Type B pancreatic cell (in vitro differentiated cells): ENCODE data around the gene ACSF3. TPM values are rescaled to one million over a fixed set of nuclear protein-coding genes. Genes with fewer than 3 reads are reported as not detected.

ENCODE experiments used
- DNase-seq: peaks from one replicate; pipeline ENCODE4 v3.0.0; 2021; ENCODE audit warnings: mixed read lengths; ENCODE audit not compliant: unreplicated experiment; ENCODE audit errors: extremely low spot score
- H3K27ac Mint-ChIP-seq: 2 replicates; pipeline ENCODE4 v1.8.0; 2021; ENCODE audit warnings: mild to moderate bottlenecking, mixed read lengths
- H3K27me3 Mint-ChIP-seq: 2 replicates; pipeline ENCODE4 v1.8.0; 2021; ENCODE audit warnings: mixed read lengths
- H3K36me3 Mint-ChIP-seq: 2 replicates; pipeline ENCODE4 v1.8.0; 2021; ENCODE audit warnings: mixed read lengths
- H3K4me1 Mint-ChIP-seq: one replicate; pipeline ENCODE4 v1.8.0; 2021; ENCODE audit warnings: mixed read lengths; ENCODE audit not compliant: unreplicated experiment
- H3K4me3 Mint-ChIP-seq: 2 replicates; pipeline ENCODE4 v1.8.0; 2021; ENCODE audit warnings: mild to moderate bottlenecking, mixed read lengths
- H3K9me3 Mint-ChIP-seq: 2 replicates; pipeline ENCODE4 v1.8.0; 2021; ENCODE audit warnings: mixed read lengths
- CTCF ChIP-seq: fragments of 200-600 bp; sonication (generic); conservative IDR thresholded peaks from 2 replicates; pipeline ENCODE4 v1.5.0; 2021; ENCODE audit warnings: antibody characterized with exemption, mild to moderate bottlenecking
- total RNA-seq: library from RNA; stranded (reverse); gene quantifications from 2 replicates; pipeline ENCODE4 v1.2.1, GENCODE V29; 2021; ENCODE audit warnings: low replicate concordance

The ACSF3 gene
- total RNA-seq, 1 donor from 2014 or later, result 29.0 TPM

GRCh38 chr16:89153848-89154271 is 60.2 kb downstream of the ACSF3 start:
- DNase-seq, result no peak
- H3K27me3 Mint-ChIP-seq, result no peaks in the 10 kb centered on the region
- peaks cover 8% of the 10 kb centered on the region for H3K9me3 Mint-ChIP-seq
- peaks cover 8% of the 10 kb centered on the region for H3K36me3 Mint-ChIP-seq
- no peak overlapping the region for H3K27ac Mint-ChIP-seq
- H3K4me1 Mint-ChIP-seq, result peaks cover 9% of the 10 kb centered on the region
- H3K4me3 Mint-ChIP-seq, result no peak overlapping the region
- no peak for TF ChIP-seq CTCF

DNA sequence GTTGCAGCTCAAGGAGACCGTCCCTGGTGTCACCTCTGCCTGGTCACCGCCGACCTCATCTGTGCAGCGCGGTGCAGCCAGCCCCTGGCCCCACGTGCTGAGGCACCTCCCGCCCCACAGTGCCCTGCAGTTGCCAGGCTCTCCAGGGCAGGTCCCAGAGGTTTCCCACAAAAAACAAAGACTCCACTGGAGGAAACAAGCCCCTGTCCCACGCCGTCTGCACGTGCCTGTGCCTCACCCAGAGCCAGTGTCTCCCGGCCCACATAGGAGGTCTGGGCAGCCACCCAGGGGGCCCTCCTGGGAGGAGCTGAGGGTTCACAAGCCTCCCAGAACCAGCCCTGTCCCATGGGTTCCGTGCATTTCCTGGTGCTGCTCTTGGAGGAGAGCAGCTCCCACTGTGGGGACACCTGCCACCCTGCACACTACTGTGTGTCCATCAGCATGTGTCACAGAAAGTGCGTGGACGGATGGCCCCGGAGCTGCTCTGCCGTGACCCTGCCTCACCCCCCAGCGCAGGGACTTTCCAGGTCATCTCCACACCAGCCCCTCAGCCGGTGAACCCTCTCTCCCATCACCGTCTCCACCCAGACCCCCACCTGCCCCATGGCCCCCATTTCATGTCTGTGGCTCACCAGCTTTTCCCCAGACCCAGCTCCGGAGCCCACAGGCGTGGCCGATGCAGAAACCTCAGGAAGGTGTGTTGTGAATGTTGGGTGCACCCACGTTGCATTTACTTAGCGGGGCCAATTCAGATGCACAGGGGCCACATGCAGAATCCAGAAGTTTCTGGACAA is 60.9 kb downstream of the ACSF3 start:
- no peaks in the 10 kb centered on the region for H3K27me3 Mint-ChIP-seq
- peaks cover under 1% of the 10 kb centered on the region for H3K36me3 Mint-ChIP-seq
- no peak overlapping the region for H3K27ac Mint-ChIP-seq
- no peak overlapping the region for H3K4me3 Mint-ChIP-seq
- DNase-seq, result no peak
- peaks cover under 1% of the 10 kb centered on the region for H3K9me3 Mint-ChIP-seq
- TF ChIP-seq CTCF, result no peak
- peaks cover 9% of the 10 kb centered on the region for H3K4me1 Mint-ChIP-seq

DNA sequence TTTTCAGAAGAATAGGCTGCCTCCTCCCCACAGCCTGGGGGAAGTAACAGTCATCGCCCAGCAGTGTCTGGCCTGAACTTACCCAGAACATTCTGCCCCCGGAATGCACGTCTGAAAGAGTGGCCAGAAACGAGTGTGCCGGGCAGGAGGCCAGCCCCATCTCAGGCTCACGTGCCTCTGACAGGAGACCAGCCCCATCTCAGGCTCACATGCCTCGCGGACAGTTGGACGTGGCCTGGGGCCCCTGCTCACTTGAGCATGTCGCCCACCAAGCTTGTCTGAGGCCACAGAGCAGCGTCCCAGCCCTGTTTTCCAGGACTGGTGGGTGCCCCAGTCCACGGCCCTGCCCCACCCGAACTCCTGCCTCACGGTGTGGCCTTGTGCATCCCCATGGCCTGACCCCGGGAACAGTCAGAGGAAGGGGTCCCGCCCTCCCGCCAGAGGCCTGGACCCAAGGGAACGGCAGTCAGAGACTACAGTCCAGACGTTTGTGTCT is 61.6 kb downstream of the ACSF3 start:
- no peaks in the 10 kb centered on the region for H3K36me3 Mint-ChIP-seq
- H3K4me3 Mint-ChIP-seq, result no peak overlapping the region
- H3K4me1 Mint-ChIP-seq, result peaks cover 9% of the 10 kb centered on the region
- no peak for TF ChIP-seq CTCF
- H3K27me3 Mint-ChIP-seq, result no peaks in the 10 kb centered on the region
- DNase-seq, result no peak
- no peak overlapping the region for H3K27ac Mint-ChIP-seq
- no peaks in the 10 kb centered on the region for H3K9me3 Mint-ChIP-seq

DNA sequence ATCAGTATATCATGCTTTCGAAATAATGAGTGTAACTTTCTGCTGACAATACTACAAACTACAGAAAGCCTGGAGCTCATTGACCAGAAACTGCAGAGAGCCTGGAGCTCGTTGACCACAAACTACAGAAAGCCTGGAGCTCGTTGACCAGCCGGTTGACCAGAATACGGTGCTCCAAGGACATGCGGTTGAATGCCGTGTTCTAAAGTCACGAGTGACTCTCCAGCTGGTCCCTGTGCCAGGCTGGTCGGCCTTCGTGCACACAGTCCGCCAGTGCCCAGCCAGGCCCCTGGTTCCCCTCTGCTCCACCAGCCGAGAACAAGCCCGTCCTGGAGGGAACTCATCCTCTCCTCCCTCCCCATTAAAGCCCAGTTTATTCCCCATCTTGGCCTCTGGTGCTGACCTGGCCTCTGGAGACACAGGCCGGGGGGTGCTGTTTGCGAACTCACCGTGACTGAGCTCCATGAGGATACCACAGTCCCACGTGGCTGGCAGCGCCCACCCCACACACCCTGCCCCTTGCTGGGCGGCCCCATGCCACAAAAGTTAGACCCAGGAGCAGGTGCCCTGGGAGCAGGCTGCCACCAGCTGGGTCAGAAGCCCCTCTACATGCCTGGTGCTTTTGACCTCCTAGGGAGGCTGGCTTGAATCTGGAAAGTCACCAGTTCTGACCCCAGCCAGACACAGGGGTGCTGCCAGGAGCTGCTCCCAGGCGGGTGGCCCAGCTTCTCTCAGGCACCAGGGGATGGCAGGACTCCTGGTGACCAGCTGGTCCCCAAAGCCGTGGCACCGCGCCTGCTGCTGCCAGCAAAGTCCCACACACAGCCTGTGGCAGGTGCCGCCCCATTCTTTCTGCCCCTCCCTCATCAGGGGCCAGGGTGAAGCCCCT is 62.4 kb downstream of the ACSF3 start:
- no peak overlapping the region for H3K4me3 Mint-ChIP-seq
- H3K9me3 Mint-ChIP-seq, result no peaks in the 10 kb centered on the region
- no peak for TF ChIP-seq CTCF
- no peaks in the 10 kb centered on the region for H3K27me3 Mint-ChIP-seq
- no peak overlapping the region for H3K27ac Mint-ChIP-seq
- no peaks in the 10 kb centered on the region for H3K36me3 Mint-ChIP-seq
- DNase-seq, result no peak
- H3K4me1 Mint-ChIP-seq, result peaks cover 9% of the 10 kb centered on the region

- Mint-ChIP-seq H3K9me3 (no peaks in the 10 kb centered on the region), H3K27ac (no peak overlapping the region)
These were observed 63.3 kb downstream of the ACSF3 start for GRCh38 chr16:89156740-89157645.

More at GRCh38 chr16:89156740-89157645, 63.3 kb downstream of the ACSF3 start:
- no peak for DNase-seq
- no peak for TF ChIP-seq CTCF
- no peak overlapping the region for H3K4me3 Mint-ChIP-seq
- H3K4me1 Mint-ChIP-seq, result peaks cover 9% of the 10 kb centered on the region
- H3K36me3 Mint-ChIP-seq, result no peaks in the 10 kb centered on the region
- H3K27me3 Mint-ChIP-seq, result peaks cover 3% of the 10 kb centered on the region
